Measurements from ENCODE around the gene ETS1. TPM values are rescaled to one million over a fixed set of nuclear protein-coding genes. Genes with fewer than 3 reads are reported as not detected.

Gene ETS1
- polyA plus RNA-seq, 4 donors = 5.1 to 31.5 (median 20.9) TPM

- Histone ChIP-seq H3K4me1 (ENCODE audit: control insufficient read depth in 3 of 3, insufficient read depth in 2 of 3, low read depth in 1 of 3, low read length in 2 of 3) (peaks cover 0 to 13% (median 4%) of the 10 kb centered on the region in 3 donors), H3K36me3 (ENCODE audit: control insufficient read depth in 3 of 3, insufficient read depth in 2 of 3, low read depth in 1 of 3, low read length in 3 of 3) (no peaks in the 10 kb centered on the region), H3K27me3 (ENCODE audit: control insufficient read depth in 3 of 3, insufficient read depth in 3 of 3, low read length in 3 of 3) (no peaks in the 10 kb centered on the region), H3K9me3 (ENCODE audit: control insufficient read depth in 2 of 2, insufficient read depth in 1 of 2, low read depth in 1 of 2, low read length in 1 of 2) (no peaks in the 10 kb centered on the region), H3K4me3 (ENCODE audit: low read depth in 1 of 3, low read length in 3 of 3) (no peak overlapping the region), H3K27ac (ENCODE audit: low read depth in 1 of 3, low read length in 2 of 3) (peak overlapping the region in 1 of 3 donors; percentile 14)
- 80 to 94% (median 90%) methylated on average over 2 of the region's 2 CpGs for WGBS, 3 donors
- no peak for FAIRE-seq
- DNase-seq = no peak
Measured at GRCh38 chr11:128546916-128547315, 40.4 kb downstream of the ETS1 start.

- Histone ChIP-seq H3K4me3 (ENCODE audit: low read depth in 1 of 3, low read length in 3 of 3) (no peak overlapping the region), H3K4me1 (ENCODE audit: control insufficient read depth in 3 of 3, insufficient read depth in 2 of 3, low read depth in 1 of 3, low read length in 2 of 3) (peaks cover 0 to 13% (median 4%) of the 10 kb centered on the region in 3 donors), H3K27ac (ENCODE audit: low read depth in 1 of 3, low read length in 2 of 3) (peak overlapping the region in 1 of 3 donors; percentile 66), H3K9me3 (ENCODE audit: control insufficient read depth in 2 of 2, insufficient read depth in 1 of 2, low read depth in 1 of 2, low read length in 1 of 2) (no peaks in the 10 kb centered on the region), H3K27me3 (ENCODE audit: control insufficient read depth in 3 of 3, insufficient read depth in 3 of 3, low read length in 3 of 3) (no peaks in the 10 kb centered on the region), H3K36me3 (ENCODE audit: control insufficient read depth in 3 of 3, insufficient read depth in 2 of 3, low read depth in 1 of 3, low read length in 3 of 3) (no peaks in the 10 kb centered on the region)
- no peak for DNase-seq
- WGBS, 3 donors = 23 to 46% (median 41%) methylated on average over 7 of the region's 7 CpGs
- no peak for FAIRE-seq
Measured at GRCh38 chr11:128544471-128545051, 42.8 kb downstream of the ETS1 start.

GRCh38 chr11:128540469-128540868, 46.9 kb downstream of the ETS1 start:
- FAIRE-seq = no peak

GRCh38 chr11:128536506-128536905, 50.9 kb downstream of the ETS1 start:
- Histone ChIP-seq H3K4me1 (ENCODE audit: control insufficient read depth in 3 of 3, insufficient read depth in 2 of 3, low read depth in 1 of 3, low read length in 2 of 3) (no peaks in the 10 kb centered on the region), H3K4me3 (ENCODE audit: low read depth in 1 of 3, low read length in 3 of 3) (no peak overlapping the region), H3K27ac (ENCODE audit: low read depth in 1 of 3, low read length in 2 of 3) (no peak overlapping the region), H3K9me3 (ENCODE audit: control insufficient read depth in 2 of 2, insufficient read depth in 1 of 2, low read depth in 1 of 2, low read length in 1 of 2) (no peaks in the 10 kb centered on the region), H3K36me3 (ENCODE audit: control insufficient read depth in 3 of 3, insufficient read depth in 2 of 3, low read depth in 1 of 3, low read length in 3 of 3) (no peaks in the 10 kb centered on the region), H3K27me3 (ENCODE audit: control insufficient read depth in 3 of 3, insufficient read depth in 3 of 3, low read length in 3 of 3) (no peaks in the 10 kb centered on the region)
- no peak for FAIRE-seq
- DNase-seq = no peak
- WGBS, 3 donors = 75 to 89% (median 86%) methylated on average over 1 of the region's 1 CpG

More at GRCh38 chr11:128540469-128540868, 46.9 kb downstream of the ETS1 start:
- Histone ChIP-seq H3K27ac (ENCODE audit: low read depth in 1 of 3, low read length in 2 of 3) (peak overlapping the region in 1 of 3 donors; percentile 42), H3K4me3 (ENCODE audit: low read depth in 1 of 3, low read length in 3 of 3) (no peak overlapping the region), H3K36me3 (ENCODE audit: control insufficient read depth in 3 of 3, insufficient read depth in 2 of 3, low read depth in 1 of 3, low read length in 3 of 3) (no peaks in the 10 kb centered on the region), H3K9me3 (ENCODE audit: control insufficient read depth in 2 of 2, insufficient read depth in 1 of 2, low read depth in 1 of 2, low read length in 1 of 2) (no peaks in the 10 kb centered on the region), H3K27me3 (ENCODE audit: control insufficient read depth in 3 of 3, insufficient read depth in 3 of 3, low read length in 3 of 3) (no peaks in the 10 kb centered on the region), H3K4me1 (ENCODE audit: control insufficient read depth in 3 of 3, insufficient read depth in 2 of 3, low read depth in 1 of 3, low read length in 2 of 3) (no peaks in the 10 kb centered on the region)
- WGBS, 3 donors = 73 to 90% (median 88%) methylated on average over 6 of the region's 6 CpGs
- no peak for DNase-seq

GRCh38 chr11:128535468-128536457, 51.6 kb downstream of the ETS1 start:
- no peak for FAIRE-seq
- WGBS, 3 donors = 93% methylated on average over 1 of the region's 1 CpG
- Histone ChIP-seq H3K9me3 (ENCODE audit: control insufficient read depth in 2 of 2, insufficient read depth in 1 of 2, low read depth in 1 of 2, low read length in 1 of 2) (no peaks in the 10 kb centered on the region), H3K27me3 (ENCODE audit: control insufficient read depth in 3 of 3, insufficient read depth in 3 of 3, low read length in 3 of 3) (no peaks in the 10 kb centered on the region), H3K4me1 (ENCODE audit: control insufficient read depth in 3 of 3, insufficient read depth in 2 of 3, low read depth in 1 of 3, low read length in 2 of 3) (no peaks in the 10 kb centered on the region), H3K36me3 (ENCODE audit: control insufficient read depth in 3 of 3, insufficient read depth in 2 of 3, low read depth in 1 of 3, low read length in 3 of 3) (no peaks in the 10 kb centered on the region), H3K4me3 (ENCODE audit: low read depth in 1 of 3, low read length in 3 of 3) (no peak overlapping the region), H3K27ac (ENCODE audit: low read depth in 1 of 3, low read length in 2 of 3) (no peak overlapping the region)
- DNase-seq = peak in 1 of 2 donors; percentile 43

- Histone ChIP-seq H3K4me1 (ENCODE audit: control insufficient read depth in 3 of 3, insufficient read depth in 2 of 3, low read depth in 1 of 3, low read length in 2 of 3) (no peaks in the 10 kb centered on the region), H3K36me3 (ENCODE audit: control insufficient read depth in 3 of 3, insufficient read depth in 2 of 3, low read depth in 1 of 3, low read length in 3 of 3) (no peaks in the 10 kb centered on the region), H3K9me3 (ENCODE audit: control insufficient read depth in 2 of 2, insufficient read depth in 1 of 2, low read depth in 1 of 2, low read length in 1 of 2) (no peaks in the 10 kb centered on the region), H3K27ac (ENCODE audit: low read depth in 1 of 3, low read length in 2 of 3) (no peak overlapping the region), H3K27me3 (ENCODE audit: control insufficient read depth in 3 of 3, insufficient read depth in 3 of 3, low read length in 3 of 3) (no peaks in the 10 kb centered on the region), H3K4me3 (ENCODE audit: low read depth in 1 of 3, low read length in 3 of 3) (no peak overlapping the region)
- WGBS, 3 donors = 93 to 99% (median 98%) methylated on average over 2 of the region's 2 CpGs
- FAIRE-seq (no peak), DNase-seq (no peak)
Measured at GRCh38 chr11:128533472-128533871, 53.9 kb downstream of the ETS1 start.

- WGBS, 3 donors = 83 to 90% (median 88%) methylated on average over 6 of the region's 6 CpGs
Measured at GRCh38 chr11:128532572-128533091, 54.7 kb downstream of the ETS1 start.

GRCh38 chr11:128532016-128532571, 55.3 kb downstream of the ETS1 start:
- 85 to 91% (median 90%) methylated on average over 5 of the region's 5 CpGs for WGBS, 3 donors
- no peaks in the 10 kb centered on the region for H3K36me3 ChIP-seq (ENCODE audit: control insufficient read depth in 3 of 3, insufficient read depth in 2 of 3, low read depth in 1 of 3, low read length in 3 of 3)
- no peaks in the 10 kb centered on the region for H3K4me1 ChIP-seq (ENCODE audit: control insufficient read depth in 3 of 3, insufficient read depth in 2 of 3, low read depth in 1 of 3, low read length in 2 of 3)
- H3K27me3 ChIP-seq (ENCODE audit: control insufficient read depth in 3 of 3, insufficient read depth in 3 of 3, low read length in 3 of 3) = no peaks in the 10 kb centered on the region
- no peak overlapping the region for H3K4me3 ChIP-seq (ENCODE audit: low read depth in 1 of 3, low read length in 3 of 3)
- FAIRE-seq (no peak), DNase-seq (no peak)
- H3K27ac ChIP-seq (ENCODE audit: low read depth in 1 of 3, low read length in 2 of 3) = no peak overlapping the region
- H3K9me3 ChIP-seq (ENCODE audit: control insufficient read depth in 2 of 2, insufficient read depth in 1 of 2, low read depth in 1 of 2, low read length in 1 of 2) = no peaks in the 10 kb centered on the region

More at GRCh38 chr11:128532572-128533091, 54.7 kb downstream of the ETS1 start:
- H3K27me3 ChIP-seq (ENCODE audit: control insufficient read depth in 3 of 3, insufficient read depth in 3 of 3, low read length in 3 of 3) = no peaks in the 10 kb centered on the region
- H3K36me3 ChIP-seq (ENCODE audit: control insufficient read depth in 3 of 3, insufficient read depth in 2 of 3, low read depth in 1 of 3, low read length in 3 of 3) = no peaks in the 10 kb centered on the region
- H3K27ac ChIP-seq (ENCODE audit: low read depth in 1 of 3, low read length in 2 of 3) = no peak overlapping the region
- DNase-seq (no peak), FAIRE-seq (no peak)
- H3K4me3 ChIP-seq (ENCODE audit: low read depth in 1 of 3, low read length in 3 of 3) = no peak overlapping the region
- no peaks in the 10 kb centered on the region for H3K4me1 ChIP-seq (ENCODE audit: control insufficient read depth in 3 of 3, insufficient read depth in 2 of 3, low read depth in 1 of 3, low read length in 2 of 3)
- H3K9me3 ChIP-seq (ENCODE audit: control insufficient read depth in 2 of 2, insufficient read depth in 1 of 2, low read depth in 1 of 2, low read length in 1 of 2) = no peaks in the 10 kb centered on the region

Measured in small intestine (tissue), 7 donors.